Activated T-helper 1 cell treated with anti-CD3 and anti-CD28 coated beads, Interleukin-2, amount 50 U/mL, for 16 hours (primary cell): ENCODE data around the gene CADPS.

ENCODE experiments used
- DNase-seq, 2 donors: peaks; one replicate each; pipeline ENCODE4 v3.0.0-alpha.2; 2020; ENCODE audit warnings: low read depth in 1 of 2, low spot score in 1 of 2

Gene CADPS

DNA sequence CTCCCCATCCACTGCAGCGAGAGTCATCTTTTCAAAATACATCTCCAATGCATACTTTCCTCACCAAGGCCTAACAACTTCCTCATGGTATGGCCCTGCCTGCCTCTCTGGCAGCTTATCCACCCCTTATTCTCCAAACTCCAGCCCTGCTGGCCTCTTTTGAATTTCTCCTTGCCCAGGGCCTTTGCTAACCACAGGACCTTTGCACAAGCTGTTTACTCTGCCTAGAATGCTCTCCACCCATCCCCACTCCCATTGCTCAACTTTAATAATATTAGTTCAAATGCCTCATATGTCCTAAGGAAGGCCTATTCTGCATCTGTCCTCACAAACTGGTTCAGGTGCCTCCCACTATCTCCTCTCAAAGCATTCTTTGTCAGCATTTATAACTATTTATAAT lies 230.7 kb downstream of the CADPS start:
- no peak for DNase-seq

- no peak for DNase-seq
These were observed 236.9 kb downstream of the CADPS start for GRCh38 chr3:62638316-62638715.

GRCh38 chr3:62636235-62636826 lies 238.9 kb downstream of the CADPS start:
- DNase-seq = no peak

- no peak for DNase-seq
These were observed 242.5 kb downstream of the CADPS start for GRCh38 chr3:62632510-62633294.

GRCh38 chr3:62631488-62631887 lies 243.7 kb downstream of the CADPS start:
- DNase-seq = no peak

- no peak for DNase-seq
These were observed 244.6 kb downstream of the CADPS start for GRCh38 chr3:62630664-62631063.

DNA sequence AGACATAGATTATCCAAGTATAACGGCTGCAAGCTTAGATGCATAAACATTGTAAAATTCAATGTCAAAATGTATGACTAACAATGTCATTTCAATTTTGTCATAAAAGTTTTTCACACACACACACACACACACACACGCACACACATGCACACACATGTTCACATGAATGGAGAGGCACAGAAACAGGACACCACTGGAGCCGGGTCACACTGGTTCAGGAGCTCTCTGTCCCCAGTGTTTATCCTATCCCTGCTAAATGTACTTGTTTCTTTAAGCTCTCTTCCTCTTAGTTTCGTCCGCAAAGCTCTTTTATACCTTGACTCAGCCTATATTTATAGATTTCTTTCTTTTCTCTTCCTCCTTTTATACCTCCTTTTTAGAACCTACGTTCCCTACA lies 249.9 kb downstream of the CADPS start:
- DNase-seq = no peak

- no peak for DNase-seq
These were observed 251.0 kb downstream of the CADPS start for GRCh38 chr3:62624185-62624584.

- DNase-seq = no peak
These were observed 252.6 kb downstream of the CADPS start for GRCh38 chr3:62622553-62623174.

DNA sequence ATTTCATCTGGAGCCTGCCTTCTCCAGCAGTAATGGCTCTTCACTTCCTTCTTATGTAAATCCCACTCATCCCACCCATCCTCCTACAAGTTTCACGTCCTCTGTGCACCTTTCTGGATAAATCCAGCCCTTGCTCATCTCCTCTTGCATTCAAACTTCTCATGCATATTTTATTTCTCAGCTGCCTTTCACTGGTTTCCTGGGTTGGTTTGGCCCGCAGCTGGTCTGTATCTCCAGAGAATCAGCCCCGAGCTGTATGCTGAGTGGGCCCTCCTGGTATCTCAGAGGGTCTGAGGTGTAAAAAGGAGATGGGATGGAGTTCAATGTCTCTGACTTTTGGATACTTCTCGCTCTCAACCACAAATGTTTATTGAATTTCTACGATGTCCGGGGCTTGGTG lies 253.3 kb downstream of the CADPS start:
- no peak for DNase-seq

- no peak for DNase-seq
These were observed 254.0 kb downstream of the CADPS start for GRCh38 chr3:62621176-62621575.

GRCh38 chr3:62615258-62615849 lies 259.9 kb downstream of the CADPS start:
- no peak for DNase-seq

DNA sequence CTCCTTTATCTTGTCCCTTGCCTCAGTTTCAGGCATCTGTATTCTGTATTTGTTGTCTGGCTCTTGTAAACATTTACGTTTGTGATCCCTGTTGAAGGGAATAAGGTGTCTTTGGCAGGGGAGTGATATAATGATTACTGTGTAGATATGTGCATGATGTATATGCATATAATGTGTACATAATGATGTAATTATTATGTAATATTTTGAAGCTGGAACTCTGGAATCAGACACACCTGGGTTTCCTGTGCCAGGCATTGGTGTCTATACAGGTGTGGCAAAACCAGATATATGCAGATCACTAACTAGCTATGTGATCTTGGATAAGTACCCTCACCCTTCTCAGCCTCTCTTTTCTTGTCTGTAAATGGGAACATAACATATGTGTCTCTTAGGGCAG lies 260.7 kb downstream of the CADPS start:
- no peak for DNase-seq

DNA sequence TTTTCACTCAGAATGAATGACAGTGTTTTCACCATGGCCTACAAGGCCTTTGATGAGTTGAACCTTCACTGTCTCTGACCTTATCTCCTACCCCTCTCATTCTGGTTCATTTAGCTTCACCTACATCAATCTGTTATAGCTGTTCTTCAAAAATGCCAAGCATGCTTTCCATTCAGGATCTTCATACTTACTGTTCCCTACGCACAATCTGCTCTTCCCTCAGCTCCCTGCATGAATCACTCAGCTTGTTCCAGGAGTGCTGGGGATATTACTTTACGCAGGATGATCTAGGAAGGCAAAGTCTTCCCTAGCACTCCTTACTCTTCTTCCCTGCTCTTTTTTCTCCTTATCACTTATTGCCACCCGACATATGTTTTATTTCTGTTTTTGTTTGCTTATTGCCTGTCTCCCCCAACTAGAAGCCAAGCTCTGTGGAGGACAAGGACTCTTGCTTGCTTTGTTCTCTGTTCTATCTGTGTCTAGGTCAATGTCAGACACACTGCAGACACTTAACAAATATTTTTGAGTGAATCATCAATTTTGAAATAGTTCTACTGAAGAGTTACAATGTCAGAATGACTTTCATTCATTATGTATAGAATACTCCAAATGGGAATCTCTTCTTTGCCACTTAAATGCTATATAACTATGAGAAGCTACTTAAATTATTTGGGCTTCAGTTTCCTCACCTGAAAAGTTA lies 263.5 kb downstream of the CADPS start:
- DNase-seq = no peak

DNA sequence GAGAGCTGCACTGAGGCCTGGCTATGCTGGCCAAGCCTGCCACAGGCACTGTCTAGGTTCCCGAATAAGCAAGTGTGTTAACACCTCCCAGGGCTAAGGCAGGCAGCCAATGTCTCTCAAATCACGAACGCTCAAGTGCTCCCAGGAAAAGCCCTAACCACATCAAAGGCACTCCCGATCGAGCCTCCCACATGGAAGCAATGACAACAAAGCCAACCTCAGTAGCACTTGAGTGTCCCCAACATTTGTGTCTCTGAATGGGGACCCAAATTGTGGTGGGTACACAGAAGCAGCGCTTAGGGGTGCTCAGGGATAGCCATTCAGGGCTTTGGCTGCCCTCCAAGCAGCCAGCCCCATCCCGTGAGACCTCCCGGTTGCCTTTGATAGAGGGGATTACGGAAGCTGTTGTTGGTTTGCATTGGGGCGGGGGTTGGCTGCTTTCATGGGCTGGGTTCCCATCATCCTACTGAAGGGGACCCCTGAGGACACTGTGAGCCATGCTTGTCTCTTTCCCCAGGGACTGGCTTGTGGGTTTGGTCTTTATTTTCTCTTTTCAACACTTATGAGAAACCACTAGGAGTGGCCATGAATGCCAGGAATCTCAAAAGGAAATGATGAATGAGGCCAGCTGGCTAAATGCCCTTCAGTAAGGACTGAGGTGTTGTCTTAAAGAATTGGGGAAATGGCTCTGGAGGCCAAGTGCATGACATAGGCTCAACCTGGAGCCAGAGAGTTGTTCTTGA lies 267.8 kb downstream of the CADPS start:
- DNase-seq = no peak

DNA sequence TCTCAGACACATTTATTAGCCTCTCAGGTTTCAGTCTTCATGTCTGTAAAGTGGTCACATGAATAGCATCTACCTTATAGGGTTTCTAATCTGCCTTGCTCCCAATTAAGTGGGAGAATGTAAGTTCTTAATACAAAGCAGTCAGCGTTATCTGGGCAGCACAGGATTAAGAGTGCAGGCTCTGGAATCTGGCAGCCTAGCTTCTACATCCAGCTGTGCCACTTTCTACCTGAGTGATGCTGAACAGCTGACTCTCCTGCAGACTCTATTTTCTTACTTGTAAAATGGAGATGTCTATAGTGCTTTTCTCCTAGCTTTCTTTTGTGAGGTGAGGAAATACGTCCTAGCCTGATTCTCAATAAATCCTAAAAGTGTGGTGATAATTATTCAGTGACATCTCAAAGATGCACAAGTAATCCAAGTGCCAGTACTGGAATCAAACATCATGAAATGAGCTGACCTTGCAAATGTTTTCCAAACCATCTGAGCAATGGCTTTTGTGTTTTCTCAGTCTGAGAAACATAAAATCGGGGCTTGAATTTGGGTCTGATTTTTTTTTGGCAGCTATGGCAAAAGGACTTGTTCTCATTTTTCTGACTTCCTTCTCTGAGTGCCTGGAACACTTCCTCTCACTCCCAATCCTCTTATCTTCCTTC lies 269.7 kb downstream of the CADPS start:
- no peak for DNase-seq

DNA sequence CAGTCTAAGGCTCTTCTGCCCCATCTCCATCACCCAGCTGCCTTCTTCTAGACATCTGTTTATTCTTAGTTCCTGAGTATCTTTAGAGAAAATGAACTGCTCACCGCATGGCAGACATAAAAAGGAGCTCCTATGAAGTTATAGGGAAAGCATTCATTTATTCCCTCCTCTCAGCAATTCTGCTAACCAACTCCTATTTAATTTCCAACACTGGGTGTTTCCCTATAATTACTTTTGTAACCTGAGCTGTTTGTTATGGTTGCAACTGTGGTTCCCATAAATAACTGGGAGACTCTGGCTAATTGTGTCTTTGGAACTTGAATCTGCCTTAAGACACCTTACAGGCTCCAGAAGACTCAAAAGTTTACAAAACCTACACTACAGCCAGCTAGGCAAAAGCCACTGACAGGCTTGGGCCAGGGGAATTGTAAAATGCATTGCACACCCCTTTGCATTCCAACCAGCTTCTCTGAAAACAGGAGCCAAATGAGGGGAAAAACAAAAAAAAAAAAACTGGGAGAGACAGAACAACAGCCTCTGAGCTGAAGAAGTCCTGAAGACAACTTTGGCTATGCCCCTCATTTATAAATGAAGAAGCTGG lies 270.4 kb downstream of the CADPS start:
- no peak for DNase-seq

DNA sequence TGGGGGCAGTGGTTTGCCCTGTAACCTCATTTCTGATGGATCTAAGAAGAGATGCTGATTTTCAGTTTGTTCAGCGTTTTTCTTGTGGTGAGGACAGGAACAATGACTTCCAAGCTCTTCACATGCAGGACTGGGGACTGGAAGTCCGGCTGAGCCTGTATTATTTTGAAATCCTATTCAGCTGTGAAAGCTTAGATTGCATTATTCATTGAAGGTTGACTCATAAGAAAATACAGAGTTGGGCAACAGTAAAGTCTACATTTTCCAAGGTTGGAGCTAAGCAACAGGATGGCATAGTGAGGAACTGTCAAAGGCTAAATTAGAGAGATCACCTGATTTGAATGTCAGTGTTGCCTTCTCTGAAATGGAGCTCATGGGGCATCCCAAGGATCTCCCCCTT lies 270.9 kb downstream of the CADPS start:
- DNase-seq = no peak

GRCh38 chr3:62602987-62603386 lies 272.2 kb downstream of the CADPS start:
- DNase-seq = no peak
